Mesenchymal stem cell (in vitro differentiated cells and primary cell): ENCODE measurements around the gene DCDC2B.

ENCODE experiments used
- DNase-seq: peaks from one replicate; pipeline ENCODE4 v3.0.0-alpha.2; 2013
- H2AFZ ChIP-seq: one replicate; pipeline ENCODE4 v1.6.1; 2013; ENCODE audit warnings: low read depth, mild to moderate bottlenecking, control low read depth, inconsistent platforms, low read length, moderate library complexity
- H2AK5ac ChIP-seq: 2 replicates; pipeline ENCODE4 v1.6.1; 2013; ENCODE audit warnings: low read length, moderate library complexity, mild to moderate bottlenecking, inconsistent platforms; ENCODE audit not compliant: severe bottlenecking
- H2BK120ac ChIP-seq: one replicate; pipeline ENCODE4 v1.6.1; 2013; ENCODE audit warnings: low read depth, mild to moderate bottlenecking, inconsistent platforms, low read length, moderate library complexity
- H2BK12ac ChIP-seq, 2 experiments: one replicate each; pipeline ENCODE4 v1.6.1; 2013; ENCODE audit warnings: inconsistent platforms in 2 of 2, low read length in 2 of 2, mild to moderate bottlenecking in 2 of 2, moderate library complexity in 2 of 2, control low read depth in 1 of 2
- H2BK15ac ChIP-seq: one replicate; pipeline ENCODE4 v1.6.1; 2013; ENCODE audit warnings: mild to moderate bottlenecking, low read depth, inconsistent platforms; ENCODE audit not compliant: poor library complexity, severe bottlenecking
- H2BK5ac ChIP-seq: 2 replicates; pipeline ENCODE4 v1.6.1; 2013; ENCODE audit warnings: low read depth, mild to moderate bottlenecking, low read length, control low read depth, inconsistent platforms; ENCODE audit not compliant: poor library complexity, severe bottlenecking
- H3K14ac ChIP-seq, 2 experiments: one replicate each; pipeline ENCODE4 v1.6.1; 2013; ENCODE audit warnings: inconsistent platforms in 2 of 2, low read length in 2 of 2, control low read depth in 1 of 2, mild to moderate bottlenecking in 1 of 2, moderate library complexity in 1 of 2
- H3K18ac ChIP-seq, 2 experiments: one replicate each; pipeline ENCODE4 v1.6.1; 2013; ENCODE audit warnings: inconsistent platforms in 2 of 2, low read length in 2 of 2, control low read depth in 1 of 2, low read depth in 1 of 2, mild to moderate bottlenecking in 1 of 2
- H3K23ac ChIP-seq, 2 experiments: one replicate each; pipeline ENCODE4 v1.6.1; 2013; ENCODE audit warnings: inconsistent platforms in 2 of 2, low read length in 2 of 2, mild to moderate bottlenecking in 2 of 2, moderate library complexity in 2 of 2, control low read depth in 1 of 2
- H3K27ac ChIP-seq: 2 replicates; pipeline ENCODE4 v1.5.1; 2013; ENCODE audit warnings: mild to moderate bottlenecking, moderate library complexity, low read length, control low read depth, inconsistent platforms; ENCODE audit not compliant: poor library complexity, severe bottlenecking
- H3K27me3 ChIP-seq, 2 experiments: 2 replicates each; pipeline versions ENCODE4 v1.6.1 to v1.7.0; 2013; ENCODE audit warnings: low read length in 2 of 2, mild to moderate bottlenecking in 2 of 2, moderate library complexity in 2 of 2, control low read depth in 1 of 2, inconsistent platforms in 1 of 2; ENCODE audit not compliant: control insufficient read depth in 1 of 2, insufficient read depth in 1 of 2
- H3K36me3 ChIP-seq, 2 experiments: 2 replicates each; pipeline versions ENCODE4 v1.6.1 to v1.7.0; 2013; ENCODE audit warnings: low read length in 2 of 2, control low read depth in 1 of 2, inconsistent platforms in 1 of 2, low read depth in 1 of 2, mild to moderate bottlenecking in 1 of 2; ENCODE audit not compliant: insufficient read depth in 2 of 2, control insufficient read depth in 1 of 2
- H3K4ac ChIP-seq, 2 experiments: one replicate each; pipeline ENCODE4 v1.6.1; 2013; ENCODE audit warnings: inconsistent platforms in 2 of 2, low read length in 2 of 2, mild to moderate bottlenecking in 2 of 2, moderate library complexity in 2 of 2, control low read depth in 1 of 2, low read depth in 1 of 2
- H3K4me1 ChIP-seq: 2 replicates; pipeline ENCODE4 v1.6.1; 2013; ENCODE audit warnings: low read depth, low read length, control low read depth; ENCODE audit not compliant: control insufficient read depth, insufficient read depth
- H3K4me2 ChIP-seq: 2 replicates; pipeline ENCODE4 v1.6.1; 2013; ENCODE audit warnings: low read length, mild to moderate bottlenecking, inconsistent platforms; ENCODE audit not compliant: poor library complexity, severe bottlenecking
- H3K4me3 ChIP-seq, 2 experiments: 2 replicates each; pipeline versions ENCODE4 v1.5.1 to v1.7.0; 2013; ENCODE audit warnings: low read length in 2 of 2, mild to moderate bottlenecking in 2 of 2, control low read depth in 1 of 2, low read depth in 1 of 2; ENCODE audit not compliant: insufficient read depth in 1 of 2
- H3K79me1 ChIP-seq: replicated peaks from 2 replicates; pipeline ENCODE4 v1.6.1; 2013; ENCODE audit warnings: mild to moderate bottlenecking, control low read depth, low read length, inconsistent platforms; ENCODE audit not compliant: poor library complexity, severe bottlenecking
- H3K9ac ChIP-seq: 2 replicates; pipeline ENCODE4 v1.7.0; 2013; ENCODE audit warnings: mild to moderate bottlenecking, low read length, moderate library complexity
- H3K9me3 ChIP-seq: 2 replicates; pipeline ENCODE4 v1.7.0; 2013; ENCODE audit warnings: mild to moderate bottlenecking, low read length; ENCODE audit not compliant: control insufficient read depth
- H4K8ac ChIP-seq: one replicate; pipeline ENCODE4 v1.6.1; 2013; ENCODE audit warnings: inconsistent platforms, mild to moderate bottlenecking, low read length, moderate library complexity
- H4K91ac ChIP-seq: one replicate; pipeline ENCODE4 v1.6.1; 2013; ENCODE audit warnings: mild to moderate bottlenecking, low read length, inconsistent platforms
- WGBS: methylation state at CpG from one replicate; pipeline ENCODE4 v1.1.7; 2013; ENCODE audit warnings: mixed read lengths; 5-methylcytosine and 5-hydroxymethylcytosine counted together

DCDC2B gene

GRCh38 chr1:32205401-32206370, 3.2 kb upstream of the DCDC2B start, which contains the start of gene IQCC:
Gene IQCC (plus strand): TSS chr1:32205671. CDS start chr1:32205682, 11 bp downstream.
- H3K9me3 ChIP-seq: no peaks in the 10 kb centered on the region
- no peak within 1 kb of the TSS for H2BK120ac ChIP-seq
- peaks cover 30% of the 10 kb centered on the region for H3K4me1 ChIP-seq
- H3K36me3 ChIP-seq: peaks cover 9 to 15% of the 10 kb centered on the region in 2 experiments
- no peaks in the 10 kb centered on the region for H3K27me3 ChIP-seq
- H3K23ac ChIP-seq: peak within 1 kb of the TSS in 1 of 2 experiments; percentile 63
- H3K14ac ChIP-seq: peak within 1 kb of the TSS in 1 of 2 experiments; percentile 64
- peak within 1 kb of the TSS; percentile 89 for H3K4me2 ChIP-seq
- DNase-seq: peak; percentile 83
- H2BK12ac ChIP-seq: no peak within 1 kb of the TSS
- H4K91ac ChIP-seq: peak within 1 kb of the TSS; percentile 34
- 2% methylated on average over 67 of the region's 77 CpGs for WGBS
- peak within 1 kb of the TSS; percentile 65 for H2AFZ ChIP-seq
- no peak within 1 kb of the TSS for H2AK5ac ChIP-seq
- peak within 1 kb of the TSS in 1 of 2 experiments; percentile 84 for H3K4ac ChIP-seq
- H3K9ac ChIP-seq: peak within 1 kb of the TSS; percentile 93
- H3K18ac ChIP-seq: peak within 1 kb of the TSS in 1 of 2 experiments; percentile 62
- H3K4me3 ChIP-seq: peak within 1 kb of the TSS; percentile 65 to 93
- no peak within 1 kb of the TSS for H2BK15ac ChIP-seq
- H2BK5ac ChIP-seq: no peak within 1 kb of the TSS
- H3K27ac ChIP-seq: no peak within 1 kb of the TSS
- peaks cover 14% of the 10 kb centered on the region for H3K79me1 ChIP-seq
- H4K8ac ChIP-seq: peak within 1 kb of the TSS; percentile 92

DNA sequence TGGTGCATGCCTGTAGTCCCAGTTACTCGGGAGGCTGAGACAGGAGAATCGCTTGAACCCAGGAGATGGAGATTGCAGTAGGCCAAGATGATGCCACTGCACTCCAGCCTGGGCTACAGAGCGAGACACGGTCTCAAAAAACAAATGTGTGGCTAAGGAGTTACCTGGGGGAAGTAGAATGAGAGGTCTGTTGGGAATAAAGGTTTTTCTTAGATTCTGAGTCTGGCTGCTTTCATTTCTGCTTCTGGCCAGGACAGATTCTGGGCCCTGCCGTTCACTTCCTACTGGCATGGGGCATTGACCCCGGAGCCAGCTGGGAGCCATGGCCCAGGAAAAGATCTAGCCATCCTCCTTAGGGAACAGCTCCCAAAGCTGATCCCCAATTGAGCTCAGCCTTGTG, 420 bp upstream of the DCDC2B start:
- no peak overlapping the region for H3K14ac ChIP-seq
- H3K18ac ChIP-seq: no peak overlapping the region
- H4K91ac ChIP-seq: no peak overlapping the region
- no peak overlapping the region for H4K8ac ChIP-seq
- H3K4ac ChIP-seq: no peak overlapping the region
- no peak for DNase-seq
- no peak overlapping the region for H2BK5ac ChIP-seq
- no peak overlapping the region for H3K4me3 ChIP-seq
- 97% methylated on average over 6 of the region's 6 CpGs for WGBS
- no peak overlapping the region for H2AK5ac ChIP-seq
- no peak overlapping the region for H3K4me2 ChIP-seq
- peaks cover 12 to 29% of the 10 kb centered on the region in 2 experiments for H3K36me3 ChIP-seq
- H3K27ac ChIP-seq: no peak overlapping the region
- no peaks in the 10 kb centered on the region for H3K27me3 ChIP-seq
- H3K9me3 ChIP-seq: no peaks in the 10 kb centered on the region
- H3K79me1 ChIP-seq: peaks cover 11% of the 10 kb centered on the region
- H2BK15ac ChIP-seq: no peak overlapping the region
- peaks cover 22% of the 10 kb centered on the region for H3K4me1 ChIP-seq
- no peak overlapping the region for H2BK120ac ChIP-seq
- no peak overlapping the region for H3K23ac ChIP-seq
- H3K9ac ChIP-seq: no peak overlapping the region
- no peak overlapping the region for H2BK12ac ChIP-seq
- no peak overlapping the region for H2AFZ ChIP-seq

DNA sequence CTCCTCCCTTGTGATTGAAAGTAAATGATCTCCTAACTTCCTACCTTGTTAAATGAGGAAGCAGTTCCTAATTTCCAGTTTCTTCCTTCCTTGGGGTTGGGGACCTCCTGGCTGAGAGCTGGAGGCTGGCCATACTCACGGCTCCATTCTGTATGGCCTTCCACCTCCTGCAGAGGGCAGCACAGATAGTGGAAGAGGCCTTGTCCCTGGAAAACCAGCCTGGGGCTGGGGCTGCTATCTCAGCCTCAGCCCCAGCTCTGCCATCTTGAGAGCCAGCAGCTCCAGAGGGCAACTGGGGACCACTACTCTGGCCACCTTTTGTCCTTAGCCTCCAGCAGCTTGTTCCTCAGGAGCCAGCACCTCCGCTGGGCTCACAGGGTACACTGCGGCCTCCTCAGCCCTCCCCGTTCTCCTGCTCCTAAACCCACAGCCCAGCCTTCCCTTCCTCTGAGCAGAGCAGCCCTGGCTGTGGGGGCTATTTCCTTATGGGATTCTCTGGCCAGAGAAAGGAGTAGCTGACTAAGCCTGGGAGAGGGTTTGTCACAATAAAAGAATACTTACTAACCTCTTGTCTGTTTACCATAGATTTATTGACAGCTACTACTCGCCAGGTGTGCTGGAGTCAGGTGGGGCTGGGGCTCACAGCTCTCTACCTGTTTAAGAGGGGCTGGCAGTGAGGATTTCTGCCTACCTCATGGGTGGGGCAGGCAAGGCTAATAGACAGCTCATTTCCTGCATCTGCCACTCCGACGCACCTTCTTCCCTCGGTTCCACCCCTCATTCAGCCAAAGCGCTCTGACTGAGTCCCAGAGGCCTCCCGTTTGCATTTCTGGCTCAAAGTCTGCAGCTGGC, 7.0 kb downstream of the DCDC2B start:
- Histone ChIP-seq H3K9ac (peak overlapping the region; percentile 29), H3K27me3 (no peaks in the 10 kb centered on the region), H2BK12ac (no peak overlapping the region), H2BK120ac (no peak overlapping the region), H2BK15ac (no peak overlapping the region), H3K14ac (no peak overlapping the region), H2AFZ (no peak overlapping the region), H2AK5ac (no peak overlapping the region), H3K18ac (no peak overlapping the region), H3K4me2 (no peak overlapping the region), H3K79me1 (peaks cover 26% of the 10 kb centered on the region), H3K4me1 (peaks cover 5% of the 10 kb centered on the region), H4K91ac (no peak overlapping the region), H3K4ac (no peak overlapping the region), H2BK5ac (no peak overlapping the region), H3K4me3 (no peak overlapping the region), H3K27ac (no peak overlapping the region), H3K36me3 (peaks cover 50 to 56% of the 10 kb centered on the region in 2 experiments), H4K8ac (peak overlapping the region; percentile 52), H3K23ac (no peak overlapping the region), H3K9me3 (no peaks in the 10 kb centered on the region)
- WGBS: 84% methylated on average over 7 of the region's 10 CpGs
- DNase-seq: peak; percentile 76
